Nephron progenitor cell (in vitro differentiated cells): Measurements from ENCODE around the gene LRRC1.

Experiments
- DNase-seq: peaks from one replicate; pipeline ENCODE4 v3.0.0; 2021
- H3K27ac Mint-ChIP-seq: 2 replicates; pipeline ENCODE4 v1.8.0; 2021; ENCODE audit warnings: mild to moderate bottlenecking, moderate library complexity, mixed read lengths
- H3K27me3 Mint-ChIP-seq: 2 replicates; pipeline ENCODE4 v1.8.0; 2021; ENCODE audit warnings: mild to moderate bottlenecking, low read depth, mixed read lengths; ENCODE audit not compliant: poor library complexity
- H3K36me3 Mint-ChIP-seq: 2 replicates; pipeline ENCODE4 v1.8.0; 2021; ENCODE audit warnings: low read depth, mixed read lengths
- H3K4me1 Mint-ChIP-seq: 2 replicates; pipeline ENCODE4 v1.8.0; 2021; ENCODE audit warnings: mixed read lengths
- H3K4me3 Mint-ChIP-seq: 2 replicates; pipeline ENCODE4 v1.8.0; 2021; ENCODE audit warnings: mild to moderate bottlenecking, moderate library complexity, mixed read lengths
- H3K9me3 Mint-ChIP-seq: 2 replicates; pipeline ENCODE4 v1.8.0; 2021; ENCODE audit warnings: mild to moderate bottlenecking, moderate library complexity, mixed read lengths
- CTCF ChIP-seq: fragments of 200-600 bp; sonication (generic); IDR thresholded peaks from 2 replicates; pipeline ENCODE4 v1.5.0; 2021; ENCODE audit warnings: antibody characterized with exemption

The LRRC1 gene

DNA sequence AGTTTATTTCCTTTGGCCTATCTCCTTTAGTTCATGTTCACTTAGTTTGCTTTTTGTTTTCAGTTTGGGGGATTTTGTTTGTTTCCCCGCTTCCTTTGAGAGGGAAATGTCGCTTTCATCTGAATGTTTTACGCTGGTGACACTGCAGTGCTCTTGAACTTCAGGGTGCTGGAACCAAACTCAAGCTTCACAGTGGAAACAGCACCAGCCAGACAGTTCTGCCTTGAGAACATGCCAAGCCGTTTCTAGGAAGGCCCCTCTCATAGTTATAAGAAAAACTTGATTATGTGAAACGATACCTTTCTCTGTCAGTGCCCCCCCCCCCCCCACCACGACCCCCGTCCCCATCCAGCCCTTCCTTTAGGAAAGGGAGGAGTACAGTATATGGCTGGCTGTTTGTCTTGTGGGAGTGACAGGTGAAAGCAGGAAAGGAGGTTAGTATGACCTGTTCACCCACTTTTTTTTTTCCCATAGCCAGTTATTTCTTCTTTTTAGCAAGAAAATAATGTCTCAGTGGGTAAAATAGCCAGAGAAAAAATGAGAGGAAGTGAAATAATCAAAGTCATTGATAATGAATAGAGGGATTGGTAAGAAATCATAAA, 130.1 kb downstream of the LRRC1 start:
- no peak for TF ChIP-seq CTCF
- Mint-ChIP-seq H3K27me3 (no peaks in the 10 kb centered on the region), H3K9me3 (peaks cover 7% of the 10 kb centered on the region), H3K4me1 (peaks cover 50% of the 10 kb centered on the region), H3K4me3 (no peak overlapping the region), H3K27ac (peak overlapping the region; percentile 33), H3K36me3 (peaks cover 14% of the 10 kb centered on the region)
- no peak for DNase-seq

- Mint-ChIP-seq H3K27ac (no peak overlapping the region), H3K27me3 (no peaks in the 10 kb centered on the region), H3K9me3 (peaks cover 7% of the 10 kb centered on the region), H3K36me3 (peaks cover 10% of the 10 kb centered on the region), H3K4me3 (no peak overlapping the region), H3K4me1 (peaks cover 50% of the 10 kb centered on the region)
- no peak for TF ChIP-seq CTCF
- DNase-seq, result no peak
These were observed 131.1 kb downstream of the LRRC1 start for GRCh38 chr6:53925891-53926290.

DNA sequence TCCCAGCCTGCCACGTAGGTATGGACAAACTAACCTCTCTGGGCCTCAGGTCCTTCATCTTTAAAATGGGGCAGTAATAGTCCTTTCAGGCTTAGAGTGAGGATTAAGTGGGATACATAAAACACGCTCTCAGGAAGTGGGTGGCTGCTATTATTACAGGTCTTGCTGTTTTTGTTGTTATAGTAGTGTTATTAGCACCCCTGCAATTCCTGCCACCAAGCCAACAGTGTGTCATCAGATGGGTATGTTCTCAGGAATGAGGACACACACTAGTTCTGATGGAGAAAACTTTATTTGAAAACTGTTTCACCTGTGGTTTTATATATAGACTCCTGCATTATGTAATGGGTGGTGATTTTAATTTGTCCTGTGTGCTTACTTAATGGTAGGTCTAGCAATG, 131.7 kb downstream of the LRRC1 start:
- H3K27ac Mint-ChIP-seq, result no peak overlapping the region
- H3K4me1 Mint-ChIP-seq, result peaks cover 45% of the 10 kb centered on the region
- H3K36me3 Mint-ChIP-seq, result peaks cover 5% of the 10 kb centered on the region
- no peak for DNase-seq
- no peaks in the 10 kb centered on the region for H3K27me3 Mint-ChIP-seq
- no peak overlapping the region for H3K4me3 Mint-ChIP-seq
- no peak for TF ChIP-seq CTCF
- peaks cover 7% of the 10 kb centered on the region for H3K9me3 Mint-ChIP-seq

DNA sequence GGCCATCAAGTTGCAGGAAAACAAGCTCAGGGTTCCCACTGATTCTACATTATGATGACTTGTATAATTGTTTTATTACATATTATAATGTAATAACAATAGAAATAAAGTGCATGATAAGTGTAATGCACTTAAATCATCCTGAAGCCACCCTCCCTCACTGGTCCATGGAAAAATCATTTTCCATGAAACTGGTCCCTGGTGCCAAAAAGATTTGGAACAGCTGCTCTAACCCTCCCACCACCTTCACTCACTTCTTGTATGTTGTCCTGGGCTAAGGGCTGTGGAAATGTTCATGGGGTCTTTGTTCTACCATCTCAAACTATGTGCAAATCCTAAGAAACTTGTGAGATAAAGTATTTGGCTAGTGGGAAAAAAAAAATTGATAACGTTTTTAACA, 133.8 kb downstream of the LRRC1 start:
- peaks cover 25% of the 10 kb centered on the region for H3K4me1 Mint-ChIP-seq
- no peaks in the 10 kb centered on the region for H3K36me3 Mint-ChIP-seq
- TF ChIP-seq CTCF, result no peak
- H3K27me3 Mint-ChIP-seq, result peaks cover 2% of the 10 kb centered on the region
- DNase-seq, result no peak
- H3K9me3 Mint-ChIP-seq, result peaks cover 3% of the 10 kb centered on the region
- H3K4me3 Mint-ChIP-seq, result no peak overlapping the region
- no peak overlapping the region for H3K27ac Mint-ChIP-seq

DNA sequence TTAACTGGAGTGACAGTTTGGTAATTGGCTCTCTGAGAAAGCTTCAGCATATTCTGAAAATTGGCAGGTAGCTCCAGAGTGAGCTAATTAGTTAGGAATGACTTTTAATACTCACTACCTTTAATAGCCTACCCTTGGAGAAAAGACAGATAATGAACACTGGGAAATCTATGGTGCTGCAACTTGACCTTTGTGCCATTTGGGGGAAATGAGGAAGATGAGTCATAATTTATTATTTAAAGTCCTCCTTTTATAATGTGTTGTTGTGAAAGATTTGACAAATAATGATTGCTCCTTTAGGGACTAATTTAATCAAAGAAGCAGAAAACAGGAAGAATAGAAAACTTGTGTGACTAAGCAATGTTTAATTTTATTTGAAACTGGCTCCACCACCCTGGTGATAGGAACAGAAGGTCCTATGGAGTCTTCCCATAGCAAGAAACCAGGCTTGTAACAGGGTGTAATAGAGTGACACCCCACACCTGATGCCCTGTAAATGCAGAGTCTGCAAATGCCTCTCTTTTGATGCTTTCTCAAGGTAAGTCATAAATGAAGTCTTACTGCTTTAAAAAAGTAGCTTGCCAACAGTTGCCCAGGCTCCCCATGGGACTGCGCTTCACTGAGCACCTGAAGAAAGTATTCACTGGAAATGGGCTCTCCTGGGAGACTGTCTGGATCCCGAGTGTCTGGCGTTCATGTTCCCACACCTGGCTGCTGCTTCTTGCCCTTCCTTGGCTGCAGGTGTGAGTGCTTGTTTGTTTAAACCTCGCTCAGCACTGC, 134.4 kb downstream of the LRRC1 start:
- H3K36me3 Mint-ChIP-seq, result no peaks in the 10 kb centered on the region
- H3K4me1 Mint-ChIP-seq, result peaks cover 24% of the 10 kb centered on the region
- H3K27ac Mint-ChIP-seq, result no peak overlapping the region
- H3K9me3 Mint-ChIP-seq, result peaks cover 3% of the 10 kb centered on the region
- no peak overlapping the region for H3K4me3 Mint-ChIP-seq
- no peak for DNase-seq
- TF ChIP-seq CTCF, result no peak
- peaks cover 3% of the 10 kb centered on the region for H3K27me3 Mint-ChIP-seq

GRCh38 chr6:53929821-53930120, 135.0 kb downstream of the LRRC1 start:
- no peaks in the 10 kb centered on the region for H3K36me3 Mint-ChIP-seq
- peaks cover 3% of the 10 kb centered on the region for H3K9me3 Mint-ChIP-seq
- DNase-seq, result no peak
- no peak for TF ChIP-seq CTCF
- peaks cover 18% of the 10 kb centered on the region for H3K4me1 Mint-ChIP-seq
- no peak overlapping the region for H3K27ac Mint-ChIP-seq
- H3K27me3 Mint-ChIP-seq, result peaks cover 3% of the 10 kb centered on the region
- H3K4me3 Mint-ChIP-seq, result no peak overlapping the region
